GM18505 (cell line): Measurements from ENCODE around the gene WDR89.
"Not testable (repeated sequence)": the region's sequence is repeated elsewhere in the genome, so short reads cannot be mapped to it uniquely, and the experiment has no call there.

ENCODE experiments used
- ATAC-seq: cut with Tn5 transposase; IDR thresholded peaks from one replicate; pipeline ENCODE4 v1.9.1; 2021; ENCODE audit not compliant: unreplicated experiment
- POLR2A ChIP-seq: IDR thresholded peaks from 4 replicates; pipeline ENCODE4 v1.6.1; 2011; ENCODE audit warnings: borderline replicate concordance; ENCODE audit not compliant: insufficient read depth, insufficient read length; ENCODE audit errors: extremely low read depth

WDR89 gene

GRCh38 chr14:63642656-63643382 is 1.1 kb upstream of the WDR89 start:
- ATAC-seq, result no peak
- TF ChIP-seq POLR2A, result no peak

DNA sequence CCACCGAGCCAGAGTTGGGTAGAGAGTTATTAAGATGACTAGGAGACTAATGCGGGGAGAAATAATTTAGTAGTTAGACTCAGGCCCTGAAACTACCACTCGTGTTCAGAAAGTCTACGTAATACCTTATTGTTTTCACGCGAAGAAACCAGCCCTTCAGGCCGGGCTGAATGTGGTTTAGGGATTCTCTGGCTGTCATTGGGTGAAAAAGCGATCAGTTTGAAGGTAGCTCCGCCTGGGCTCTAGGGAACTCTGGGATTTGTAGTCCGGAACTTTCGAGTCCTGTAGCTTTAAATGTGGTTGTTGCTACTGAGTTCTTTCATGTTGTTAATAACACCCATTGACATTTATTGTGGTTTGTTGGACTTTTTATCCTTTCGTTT is 549 bp upstream of the WDR89 start:
- TF ChIP-seq POLR2A, result no peak
- ATAC-seq, result peak; percentile 63

GRCh38 chr14:63638493-63638892 is 3.2 kb downstream of the WDR89 start:
- no peak for ATAC-seq

GRCh38 chr14:63636094-63636635 is 5.5 kb downstream of the WDR89 start:
- not testable (repeated sequence) for ATAC-seq

More at GRCh38 chr14:63638493-63638892, 3.2 kb downstream of the WDR89 start:
- TF ChIP-seq POLR2A, result no peak

GRCh38 chr14:63633801-63634200 is 7.9 kb downstream of the WDR89 start:
- no peak for ATAC-seq
- no peak for TF ChIP-seq POLR2A

- no peak for TF ChIP-seq POLR2A
- ATAC-seq, result no peak
These were observed 8.6 kb downstream of the WDR89 start for GRCh38 chr14:63632932-63633514.

DNA sequence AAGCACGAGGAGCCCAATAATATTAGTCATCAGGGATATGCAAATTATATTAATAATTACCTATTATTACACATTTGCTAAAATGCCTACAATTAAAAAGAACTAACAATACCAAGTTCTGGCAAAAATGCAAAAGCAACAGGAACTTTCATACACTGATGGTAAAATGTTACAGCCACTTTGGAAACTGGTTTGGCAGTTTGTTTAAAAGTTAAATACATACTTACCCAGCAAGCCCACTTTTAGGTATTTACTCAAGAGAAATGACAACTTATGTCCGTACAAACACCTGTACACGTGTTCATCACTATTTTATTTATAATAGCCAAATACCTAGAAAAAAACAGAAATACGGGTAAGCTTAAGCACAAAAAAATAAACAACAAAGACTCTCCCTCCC is 17.0 kb downstream of the WDR89 start:
- TF ChIP-seq POLR2A, result no peak
- no peak for ATAC-seq

GRCh38 chr14:63624203-63624602 is 17.5 kb downstream of the WDR89 start:
- no peak for ATAC-seq
- no peak for TF ChIP-seq POLR2A

GRCh38 chr14:63621975-63622374 is 19.7 kb downstream of the WDR89 start:
- not testable (repeated sequence) for ATAC-seq

DNA sequence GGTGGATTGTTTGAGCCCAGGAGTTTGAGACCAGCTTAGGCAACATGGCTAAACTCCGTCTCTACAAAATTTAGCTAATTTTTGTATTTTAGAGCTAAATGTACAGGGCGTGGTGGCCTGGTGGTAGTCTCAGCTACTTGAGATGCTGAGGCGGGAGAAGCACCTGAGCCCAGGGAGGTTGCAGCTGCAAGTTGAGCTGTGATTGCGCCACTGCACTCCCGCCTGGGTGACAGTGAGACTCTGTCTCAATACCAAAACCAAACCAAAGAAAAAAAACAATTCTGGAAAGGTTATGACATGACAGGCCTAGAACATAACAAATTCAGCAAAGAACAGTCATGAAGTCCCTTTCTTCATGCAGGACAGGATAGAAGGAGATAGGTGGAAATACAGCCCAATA is 25.7 kb downstream of the WDR89 start:
- TF ChIP-seq POLR2A, result no peak
- ATAC-seq, result no peak

DNA sequence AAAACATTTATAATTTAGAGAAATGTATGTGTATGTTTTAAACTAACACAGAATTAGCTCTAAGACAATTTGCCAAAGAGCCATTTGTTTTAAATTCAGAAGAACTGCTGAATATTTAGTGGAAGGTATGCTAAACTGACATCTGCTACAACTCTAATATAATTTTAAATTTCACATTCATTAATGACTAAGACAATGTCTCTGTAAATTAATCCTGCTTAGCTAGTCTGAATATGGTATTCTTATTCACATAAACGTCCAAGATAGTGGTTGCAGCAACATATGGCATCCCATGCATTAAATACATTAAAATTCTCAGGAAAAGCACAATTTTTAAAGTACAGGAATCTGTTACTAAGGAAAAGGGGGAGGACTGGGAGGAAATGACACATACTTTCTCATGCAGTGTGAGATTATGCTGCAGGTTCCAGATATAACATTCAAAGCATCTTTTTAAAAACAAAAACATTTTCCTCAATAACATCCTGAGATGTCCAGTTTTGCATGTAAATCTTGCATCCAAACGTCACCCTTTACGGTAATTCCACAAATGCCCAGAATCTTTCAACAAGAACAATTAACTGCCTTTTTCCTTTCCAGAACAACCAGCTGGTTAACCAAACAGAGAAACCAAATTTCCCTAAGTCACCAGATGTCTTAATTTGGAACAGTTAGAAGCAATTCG is 26.9 kb downstream of the WDR89 start:
- TF ChIP-seq POLR2A, result no peak
- ATAC-seq, result no peak

GRCh38 chr14:63611078-63611477 is 30.6 kb downstream of the WDR89 start:
- no peak for ATAC-seq
- TF ChIP-seq POLR2A, result no peak

GRCh38 chr14:63605041-63605532 is 36.6 kb downstream of the WDR89 start:
- no peak for ATAC-seq
- no peak for TF ChIP-seq POLR2A

GRCh38 chr14:63604626-63605025 is 37.0 kb downstream of the WDR89 start:
- no peak for ATAC-seq
- TF ChIP-seq POLR2A, result no peak

DNA sequence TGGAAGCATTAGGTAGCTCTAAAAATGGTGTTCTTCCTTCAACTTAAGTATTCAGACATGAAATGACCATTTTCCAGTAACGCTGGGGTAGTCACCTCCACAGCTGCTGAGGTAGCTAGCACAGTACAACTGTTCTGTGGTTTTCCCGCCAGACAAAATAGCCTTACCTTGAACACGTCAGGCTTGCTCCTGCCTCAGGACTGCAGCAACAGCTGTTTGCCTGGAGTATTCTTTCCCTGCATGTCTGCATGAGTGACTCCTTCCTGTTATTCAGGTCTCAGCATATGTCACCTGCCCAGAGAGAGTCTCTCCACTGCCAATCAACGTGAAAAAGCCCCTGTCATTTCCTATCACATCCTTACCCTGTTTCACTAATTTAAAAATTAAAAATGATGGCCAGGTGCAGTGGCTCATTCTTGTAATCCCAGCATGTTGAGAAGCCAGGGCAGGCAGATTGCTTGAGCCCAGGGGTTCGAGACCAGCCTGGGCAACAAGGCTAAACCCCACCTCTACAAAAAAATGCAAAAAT is 37.9 kb downstream of the WDR89 start:
- TF ChIP-seq POLR2A, result no peak
- no peak for ATAC-seq
